GM18909 (cell line): ENCODE measurements around the gene SETD2.
"Not testable (repeated sequence)": the region's sequence is repeated elsewhere in the genome, so short reads cannot be mapped to it uniquely, and the experiment has no call there.

Source experiments
- ATAC-seq: cut with Tn5 transposase; IDR thresholded peaks from one replicate; pipeline ENCODE4 v1.9.1; 2021; ENCODE audit warnings: mild to moderate bottlenecking; ENCODE audit not compliant: unreplicated experiment, poor library complexity

SETD2 gene

GRCh38 chr3:47103619-47104018 is 60.3 kb downstream of the SETD2 start:
- ATAC-seq: no peak

GRCh38 chr3:47102081-47102600 is 61.8 kb downstream of the SETD2 start:
- ATAC-seq: no peak

- ATAC-seq: no peak
These were observed 65.0 kb downstream of the SETD2 start for GRCh38 chr3:47098910-47099309.

GRCh38 chr3:47097864-47098263 is 66.0 kb downstream of the SETD2 start:
- ATAC-seq: no peak

- ATAC-seq: no peak
These were observed 67.0 kb downstream of the SETD2 start for GRCh38 chr3:47096959-47097358.

- ATAC-seq: no peak
These were observed 71.8 kb downstream of the SETD2 start for GRCh38 chr3:47092090-47092489.

GRCh38 chr3:47089630-47090029 is 74.3 kb downstream of the SETD2 start:
- ATAC-seq: no peak

- ATAC-seq: no peak
These were observed 77.8 kb downstream of the SETD2 start for GRCh38 chr3:47086071-47086470.

GRCh38 chr3:47083786-47084185 is 80.1 kb downstream of the SETD2 start:
- ATAC-seq: no peak

- ATAC-seq: peak; percentile 59
These were observed 81.4 kb downstream of the SETD2 start for GRCh38 chr3:47082519-47082918.

- ATAC-seq: no peak
These were observed 84.5 kb downstream of the SETD2 start for GRCh38 chr3:47079432-47079831.

- no peak for ATAC-seq
These were observed 90.2 kb downstream of the SETD2 start for GRCh38 chr3:47073685-47074084.

GRCh38 chr3:47070770-47071169 is 93.1 kb downstream of the SETD2 start:
- no peak for ATAC-seq

GRCh38 chr3:47066259-47066658 is 97.7 kb downstream of the SETD2 start:
- not testable (repeated sequence) for ATAC-seq

GRCh38 chr3:47065681-47066080 is 98.2 kb downstream of the SETD2 start:
- ATAC-seq: no peak

GRCh38 chr3:47065058-47065457 is 98.9 kb downstream of the SETD2 start:
- no peak for ATAC-seq

- ATAC-seq: no peak
These were observed 106.7 kb downstream of the SETD2 start for GRCh38 chr3:47057212-47057671.

- ATAC-seq: no peak
These were observed 107.2 kb downstream of the SETD2 start for GRCh38 chr3:47056705-47057104.

GRCh38 chr3:47054412-47054811 is 109.5 kb downstream of the SETD2 start:
- no peak for ATAC-seq

- no peak for ATAC-seq
These were observed 116.2 kb downstream of the SETD2 start for GRCh38 chr3:47047673-47048072.

- no peak for ATAC-seq
These were observed 116.8 kb downstream of the SETD2 start for GRCh38 chr3:47047069-47047468.

- no peak for ATAC-seq
These were observed 121.6 kb downstream of the SETD2 start for GRCh38 chr3:47042231-47042791.
